ENCODE data around the gene UBAP2. TPM values are rescaled to one million over a fixed set of nuclear protein-coding genes. Genes with fewer than 3 reads are reported as not detected.

Gene UBAP2
- total RNA-seq, 3 donors from 2014 or later (not counting 1 experiment from before 2014, with no cell fraction given): 30.2 to 34.4 (median 31.1) TPM

DNA sequence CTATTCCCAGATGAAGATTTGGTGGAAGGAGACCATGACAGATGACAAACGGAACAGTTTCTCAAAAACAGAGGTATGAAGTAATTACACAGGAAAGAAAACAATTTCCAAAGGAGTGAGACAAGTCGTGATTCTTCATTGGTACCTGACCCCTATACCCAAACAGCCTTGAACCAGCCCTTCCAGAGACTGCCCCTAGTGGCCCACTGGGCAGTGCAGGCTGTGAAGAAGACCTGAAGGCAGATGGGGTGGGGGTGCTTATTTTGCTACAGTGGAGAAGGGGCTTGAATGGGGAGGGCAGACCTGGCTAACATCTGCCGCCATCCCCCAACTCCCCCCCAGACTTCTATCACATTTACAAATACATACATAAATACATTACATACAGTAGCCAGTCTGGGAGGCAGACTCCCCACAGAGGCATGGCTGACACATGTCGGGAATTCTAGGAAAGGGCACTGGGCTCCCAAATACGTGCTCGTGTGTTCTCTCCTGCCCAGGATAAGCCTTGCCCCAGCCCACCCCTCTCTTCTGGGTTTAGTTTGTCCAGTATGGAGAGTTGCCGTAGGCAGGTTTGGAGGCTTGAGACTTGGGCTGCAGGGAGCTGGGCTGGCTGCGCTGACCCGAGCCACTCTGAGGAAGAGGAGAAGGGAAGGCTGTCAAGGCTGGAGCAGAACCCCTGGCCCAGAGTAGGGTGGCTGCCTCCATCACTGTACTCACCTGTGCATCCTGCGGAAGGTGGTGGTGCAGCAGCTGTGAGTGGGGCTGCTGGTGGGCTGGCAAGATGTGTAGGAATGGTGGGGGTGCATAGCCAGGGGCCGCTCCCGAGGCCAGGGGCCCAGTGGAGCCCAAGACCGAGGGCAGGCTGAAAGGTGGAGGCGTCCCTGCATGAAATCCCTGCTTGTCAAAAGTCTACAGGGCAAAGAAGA, 126.5 kb downstream of the UBAP2 start:
- 95% methylated on average over 13 of the region's 14 CpGs for WGBS (ENCODE audit: insufficient coverage)
- H3K4me1 Mint-ChIP-seq: peaks cover 10 to 17% of the 10 kb centered on the region in 2 donors

GRCh38 chr9:33919276-33919897, 129.3 kb downstream of the UBAP2 start:
- Histone ChIP-seq H3K36me3 (ENCODE audit: control insufficient read depth, insufficient read depth, low read length) (peaks cover 64% of the 10 kb centered on the region), H3K27me3 (ENCODE audit: control insufficient read depth, insufficient read depth, low read length) (no peaks in the 10 kb centered on the region), H3K4me1 (ENCODE audit: control insufficient read depth, insufficient read depth, low read length) (no peaks in the 10 kb centered on the region), H3K9me3 (ENCODE audit: control insufficient read depth, insufficient read depth, low read length) (no peaks in the 10 kb centered on the region), H3K4me3 (ENCODE audit: low read length) (no peak overlapping the region), H3K27ac (ENCODE audit: low read length) (no peak overlapping the region)
- WGBS (ENCODE audit: insufficient coverage): 93% methylated on average over 6 of the region's 6 CpGs
- H3K27ac Mint-ChIP-seq: peak overlapping the region; percentile 52 to 70
- H3K36me3 Mint-ChIP-seq: peaks cover 20% of the 10 kb centered on the region
- H3K27me3 Mint-ChIP-seq (ENCODE audit: low read depth in 2 of 2): no peaks in the 10 kb centered on the region
- peaks cover 16 to 22% of the 10 kb centered on the region in 2 donors for H3K4me1 Mint-ChIP-seq
- DNase-seq (no peak), ATAC-seq (no peak)
- no peak for TF ChIP-seq CTCF (IDR thresholded peaks at IDR 0.05)
- intact Hi-C loops (cut with micrococcal nuclease): no loop called here
- no peaks in the 10 kb centered on the region for H3K9me3 Mint-ChIP-seq
- H3K4me3 Mint-ChIP-seq: no peak overlapping the region

More for the DNA sequence above, 126.5 kb downstream of the UBAP2 start:
- Mint-ChIP-seq H3K4me3 (no peak overlapping the region), H3K9me3 (no peaks in the 10 kb centered on the region), H3K27ac (peak overlapping the region; percentile 52 to 70), H3K36me3 (peaks cover 14% of the 10 kb centered on the region), H3K27me3 (ENCODE audit: low read depth in 2 of 2) (no peaks in the 10 kb centered on the region)
- intact Hi-C loops (cut with micrococcal nuclease): loop anchor here (5.0 kb wide), 1 partner anchor 105 kb away; the partner anchor contains the start of gene UBE2R2
- Histone ChIP-seq H3K27ac (ENCODE audit: low read length) (no peak overlapping the region), H3K36me3 (ENCODE audit: control insufficient read depth, insufficient read depth, low read length) (peaks cover 79% of the 10 kb centered on the region), H3K4me1 (ENCODE audit: control insufficient read depth, insufficient read depth, low read length) (no peaks in the 10 kb centered on the region), H3K4me3 (ENCODE audit: low read length) (no peak overlapping the region), H3K9me3 (ENCODE audit: control insufficient read depth, insufficient read depth, low read length) (no peaks in the 10 kb centered on the region), H3K27me3 (ENCODE audit: control insufficient read depth, insufficient read depth, low read length) (no peaks in the 10 kb centered on the region)
- DNase-seq (peak in 1 of 2 donors; percentile 45), ATAC-seq (peak in 2 of 3 donors; percentile 53 to 69)
- peak; percentile 56 for TF ChIP-seq CTCF (IDR thresholded peaks at IDR 0.05)

- ATAC-seq (no peak), DNase-seq (no peak)
- Histone ChIP-seq H3K4me1 (ENCODE audit: control insufficient read depth, insufficient read depth, low read length) (no peaks in the 10 kb centered on the region), H3K4me3 (ENCODE audit: low read length) (no peak overlapping the region), H3K36me3 (ENCODE audit: control insufficient read depth, insufficient read depth, low read length) (peaks cover 58% of the 10 kb centered on the region), H3K9me3 (ENCODE audit: control insufficient read depth, insufficient read depth, low read length) (no peaks in the 10 kb centered on the region), H3K27me3 (ENCODE audit: control insufficient read depth, insufficient read depth, low read length) (no peaks in the 10 kb centered on the region), H3K27ac (ENCODE audit: low read length) (no peak overlapping the region)
- no peak for TF ChIP-seq CTCF (IDR thresholded peaks at IDR 0.05)
- Mint-ChIP-seq H3K27ac (peak overlapping the region; percentile 39 to 83), H3K4me1 (peaks cover 16 to 22% of the 10 kb centered on the region in 2 donors), H3K36me3 (peaks cover 20% of the 10 kb centered on the region), H3K9me3 (no peaks in the 10 kb centered on the region), H3K27me3 (ENCODE audit: low read depth in 2 of 2) (no peaks in the 10 kb centered on the region), H3K4me3 (no peak overlapping the region)
- WGBS (ENCODE audit: insufficient coverage): 97% methylated on average over 9 of the region's 9 CpGs
- intact Hi-C loops (cut with micrococcal nuclease): no loop called here
Observed at GRCh38 chr9:33917036-33917435, 131.7 kb downstream of the UBAP2 start.

All from natural killer cell (primary cell).